ENCODE results near the gene C6orf52. TPM values are rescaled to one million over a fixed set of nuclear protein-coding genes. Genes with fewer than 3 reads are reported as not detected.

Gene C6orf52
- total RNA-seq, 1 experiment from 2014 or later, result 3.9 TPM

- CTCF ChIA-PET, result no interaction called here
- H4K20me1 ChIP-seq (ENCODE audit: insufficient read depth), result no peaks in the 10 kb centered on the region
- no peaks in the 10 kb centered on the region for H3K4me1 ChIP-seq (ENCODE audit: control insufficient read depth in 1 of 2, insufficient read depth in 2 of 2, low read length in 2 of 2)
- no peak for TF ChIP-seq FOSL1 (IDR thresholded peaks at IDR 0.05; ENCODE audit: low read depth)
- no peak for TF ChIP-seq RAD21 (IDR thresholded peaks at IDR 0.05; ENCODE audit: low read depth)
- no peak for TF ChIP-seq EZH2phosphoT487 (IDR thresholded peaks at IDR 0.05; ENCODE audit: borderline replicate concordance)
- RAD21 ChIA-PET (ENCODE audit: low non-redundant PET in 1 of 2, low total read pairs in 2 of 2, uncharacterized antibody in 2 of 2, unreplicated experiment in 2 of 2), result no interaction called here
- no peak overlapping the region for H3K4me3 ChIP-seq (replicated peaks in 1 of 2; ENCODE audit: low read depth in 1 of 2, low read length in 2 of 2)
- H3K36me3 ChIP-seq (ENCODE audit: control insufficient read depth in 1 of 2, insufficient read depth in 2 of 2, low read length in 2 of 2), result no peaks in the 10 kb centered on the region
- POLR2A ChIA-PET, result no interaction called here
- peaks cover 17% of the 10 kb centered on the region; the same call in 1 of the 2 replicates for H3K27me3 ChIP-seq (ENCODE audit: insufficient read depth, low read length)
- H3K79me2 ChIP-seq (ENCODE audit: insufficient read depth, low read length), result no peaks in the 10 kb centered on the region
- H3K9ac ChIP-seq (ENCODE audit: low read length), result no peak overlapping the region
- no peak overlapping the region for H2AFZ ChIP-seq (ENCODE audit: low read depth, low read length, poor library complexity, severe bottlenecking)
- intact Hi-C loops (cut with micrococcal nuclease), result no loop called here
- H3K9me3 ChIP-seq (ENCODE audit: control insufficient read depth in 1 of 2, insufficient read depth in 1 of 2, low read depth in 1 of 2, low read length in 2 of 2), result no peaks in the 10 kb centered on the region
- no TSS peak for BruUV-seq (replicated peaks)
- DNase-seq (ENCODE audit: low read depth, low spot score), result no peak
- no peaks in the 10 kb centered on the region for H3K9me2 ChIP-seq (ENCODE audit: insufficient read depth)
- ATAC-seq, result no peak
- H3K27ac ChIP-seq (ENCODE audit: low read depth, low read length), result no peak overlapping the region
- H3K4me2 ChIP-seq (ENCODE audit: low read length), result no peak overlapping the region
These were observed 38.8 kb downstream of the C6orf52 start for GRCh38 chr6:10655508-10656055.

- H3K9ac ChIP-seq (ENCODE audit: low read length), result no peak overlapping the region
- H3K36me3 ChIP-seq (ENCODE audit: control insufficient read depth in 1 of 2, insufficient read depth in 2 of 2, low read length in 2 of 2), result no peaks in the 10 kb centered on the region
- H2AFZ ChIP-seq (ENCODE audit: low read depth, low read length, poor library complexity, severe bottlenecking), result no peak overlapping the region
- no peaks in the 10 kb centered on the region for H3K4me1 ChIP-seq (ENCODE audit: control insufficient read depth in 1 of 2, insufficient read depth in 2 of 2, low read length in 2 of 2)
- H3K9me2 ChIP-seq (ENCODE audit: insufficient read depth), result no peaks in the 10 kb centered on the region
- intact Hi-C loops (cut with micrococcal nuclease), result no loop called here
- no peak overlapping the region for H3K4me3 ChIP-seq (replicated peaks in 1 of 2; ENCODE audit: low read depth in 1 of 2, low read length in 2 of 2)
- H3K79me2 ChIP-seq (ENCODE audit: insufficient read depth, low read length), result no peaks in the 10 kb centered on the region
- DNase-seq (ENCODE audit: low read depth, low spot score) (no peak), ATAC-seq (no peak)
- H3K9me3 ChIP-seq (ENCODE audit: control insufficient read depth in 1 of 2, insufficient read depth in 1 of 2, low read depth in 1 of 2, low read length in 2 of 2), result no peaks in the 10 kb centered on the region; a peak in 1 of 4 replicates
- H3K4me2 ChIP-seq (ENCODE audit: low read length), result no peak overlapping the region
- RAD21 ChIA-PET (ENCODE audit: low non-redundant PET in 1 of 2, low total read pairs in 2 of 2, uncharacterized antibody in 2 of 2, unreplicated experiment in 2 of 2), result no interaction called here
- POLR2A ChIA-PET, result no interaction called here
- CTCF ChIA-PET, result no interaction called here
- H3K27ac ChIP-seq (ENCODE audit: low read depth, low read length), result no peak overlapping the region
- no peaks in the 10 kb centered on the region for H4K20me1 ChIP-seq (ENCODE audit: insufficient read depth)
- H3K27me3 ChIP-seq (ENCODE audit: insufficient read depth, low read length), result no peaks in the 10 kb centered on the region
- BruUV-seq (replicated peaks), result no TSS peak
- TF ChIP-seq ELF1 (IDR thresholded peaks at IDR 0.05; ENCODE audit: borderline replicate concordance, low read depth), result no peak
- TF ChIP-seq SP1 (IDR thresholded peaks at IDR 0.05; ENCODE audit: low read depth), result no peak
- no peak for TF ChIP-seq ZFX (IDR thresholded peaks at IDR 0.05)
- no peak for TF ChIP-seq MAX (IDR thresholded peaks at IDR 0.05)
- TF ChIP-seq REST (IDR thresholded peaks at IDR 0.05; ENCODE audit: low read depth), result no peak
- TF ChIP-seq RAD21 (IDR thresholded peaks at IDR 0.05; ENCODE audit: low read depth), result no peak
- TF ChIP-seq ATF3 (IDR thresholded peaks at IDR 0.05), result no peak
- TF ChIP-seq ZNF274 (IDR thresholded peaks at IDR 0.05; ENCODE audit: low read depth, low read length), result no peak
- TF ChIP-seq SRF (IDR thresholded peaks at IDR 0.05; ENCODE audit: low read depth), result no peak
- no peak for TF ChIP-seq CEBPB (IDR thresholded peaks at IDR 0.05; ENCODE audit: low read depth)
- no peak for TF ChIP-seq POLR2AphosphoS5 (IDR thresholded peaks at IDR 0.05; ENCODE audit: low read depth, low read length)
- TF ChIP-seq CBX3 (IDR thresholded peaks at IDR 0.05; ENCODE audit: low read depth), result no peak
- no peak for TF ChIP-seq EZH2phosphoT487 (IDR thresholded peaks at IDR 0.05; ENCODE audit: borderline replicate concordance)
- TF ChIP-seq CTCF (IDR thresholded peaks at IDR 0.05 in 2 of 3, conservative IDR thresholded peaks at IDR 0.05 in 1 of 3; ENCODE audit: borderline replicate concordance in 1 of 3, insufficient read depth in 1 of 3, low read depth in 2 of 3, low read length in 2 of 3), result no peak
- TF ChIP-seq EZH2 (IDR thresholded peaks at IDR 0.05), result no peak
- TF ChIP-seq POLR2A (IDR thresholded peaks at IDR 0.05; ENCODE audit: borderline replicate concordance, extremely low read depth, insufficient read depth, insufficient read length), result no peak
- no peak for TF ChIP-seq FOSL1 (IDR thresholded peaks at IDR 0.05; ENCODE audit: low read depth)
These were observed 50.2 kb downstream of the C6orf52 start for GRCh38 chr6:10644225-10644624.

All from HCT116 (cell line).